Activated naive CD8-positive, alpha-beta T cell treated with anti-CD3 and anti-CD28 coated beads, Interleukin-2, amount 50 U/mL, for 16 hours (primary cell): ENCODE results near the gene NDUFA5.

ENCODE experiments used
- DNase-seq: peaks from one replicate; pipeline ENCODE4 v3.0.0-alpha.2; 2020; ENCODE audit warnings: low read depth, low spot score

Gene NDUFA5

GRCh38 chr7:123505221-123505620 is 52.4 kb downstream of the NDUFA5 start:
- DNase-seq = no peak

- DNase-seq = no peak
These were observed 55.4 kb downstream of the NDUFA5 start for GRCh38 chr7:123502201-123502600.

GRCh38 chr7:123500878-123501489 is 56.6 kb downstream of the NDUFA5 start:
- DNase-seq = no peak

GRCh38 chr7:123499211-123499970 is 58.2 kb downstream of the NDUFA5 start:
- no peak for DNase-seq

- no peak for DNase-seq
These were observed 59.0 kb downstream of the NDUFA5 start for GRCh38 chr7:123498601-123499000.

- DNase-seq = no peak
These were observed 59.6 kb downstream of the NDUFA5 start for GRCh38 chr7:123498031-123498430.

- no peak for DNase-seq
These were observed 63.3 kb downstream of the NDUFA5 start for GRCh38 chr7:123494193-123494796.

GRCh38 chr7:123492485-123492884 is 65.1 kb downstream of the NDUFA5 start:
- no peak for DNase-seq
